Measurements from ENCODE around the gene TFF3. TPM values are rescaled to one million over a fixed set of nuclear protein-coding genes. Genes with fewer than 3 reads are reported as not detected.

The TFF3 gene
- total and polyA plus RNA-seq, 2 of the 13 experiments (the other 11 are each of a cell fraction or from before 2014, with no cell fraction given), result 14.2 to 26.9 TPM

GRCh38 chr21:42344631-42345030 is 29.4 kb upstream of the TFF3 start:
- TF ChIP-seq MXI1 (IDR thresholded peaks at IDR 0.05; ENCODE audit: borderline replicate concordance, low read depth, low read length) (no peak), GTF3A (CRISPR knock-in tag; conservative IDR thresholded peaks at IDR 0.05) (no peak), ZNF557 (CRISPR knock-in tag; IDR thresholded peaks at IDR 0.05) (no peak), ZNF30 (CRISPR knock-in tag; IDR thresholded peaks at IDR 0.05) (no peak), EED (CRISPR knock-in tag; IDR thresholded peaks at IDR 0.05) (no peak), ZNF441 (CRISPR knock-in tag; IDR thresholded peaks at IDR 0.05; ENCODE audit: borderline replicate concordance) (no peak), ZNF761 (CRISPR knock-in tag; conservative IDR thresholded peaks at IDR 0.05) (no peak)
- TF ChIP-seq, protein P1, sequence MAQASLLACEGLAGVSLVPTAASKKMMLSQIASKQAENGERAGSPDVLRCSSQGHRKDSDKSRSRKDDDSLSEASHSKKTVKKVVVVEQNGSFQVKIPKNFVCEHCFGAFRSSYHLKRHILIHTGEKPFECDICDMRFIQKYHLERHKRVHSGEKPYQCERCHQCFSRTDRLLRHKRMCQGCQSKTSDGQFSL (CRISPR knock-in tag; IDR thresholded peaks at IDR 0.05), result no peak
- TF ChIP-seq, protein P2, sequence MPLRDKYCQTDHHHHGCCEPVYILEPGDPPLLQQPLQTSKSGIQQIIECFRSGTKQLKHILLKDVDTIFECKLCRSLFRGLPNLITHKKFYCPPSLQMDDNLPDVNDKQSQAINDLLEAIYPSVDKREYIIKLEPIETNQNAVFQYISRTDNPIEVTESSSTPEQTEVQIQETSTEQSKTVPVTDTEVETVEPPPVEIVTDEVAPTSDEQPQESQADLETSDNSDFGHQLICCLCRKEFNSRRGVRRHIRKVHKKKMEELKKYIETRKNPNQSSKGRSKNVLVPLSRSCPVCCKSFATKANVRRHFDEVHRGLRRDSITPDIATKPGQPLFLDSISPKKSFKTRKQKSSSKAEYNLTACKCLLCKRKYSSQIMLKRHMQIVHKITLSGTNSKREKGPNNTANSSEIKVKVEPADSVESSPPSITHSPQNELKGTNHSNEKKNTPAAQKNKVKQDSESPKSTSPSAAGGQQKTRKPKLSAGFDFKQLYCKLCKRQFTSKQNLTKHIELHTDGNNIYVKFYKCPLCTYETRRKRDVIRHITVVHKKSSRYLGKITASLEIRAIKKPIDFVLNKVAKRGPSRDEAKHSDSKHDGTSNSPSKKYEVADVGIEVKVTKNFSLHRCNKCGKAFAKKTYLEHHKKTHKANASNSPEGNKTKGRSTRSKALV (CRISPR knock-in tag; IDR thresholded peaks at IDR 0.05), result no peak
- H2AFZ ChIP-seq (ENCODE audit: low read length), result no peak overlapping the region
- no peak overlapping the region for H3K4me3 ChIP-seq (replicated peaks in 1 of 3; ENCODE audit: insufficient read depth in 1 of 3, low read depth in 2 of 3, low read length in 3 of 3)
- H3K27me3 ChIP-seq (ENCODE audit: control insufficient read depth in 1 of 2, insufficient read depth in 2 of 2, low read length in 2 of 2), result peaks cover 0 to 6% of the 10 kb centered on the region in 2 experiments; a peak in 2 of 5 replicates
- H3K4me2 ChIP-seq (ENCODE audit: low read depth, low read length), result no peak overlapping the region
- no peaks in the 10 kb centered on the region for H3K4me1 ChIP-seq (ENCODE audit: insufficient read depth, low read length)
- no peaks in the 10 kb centered on the region for H4K20me1 ChIP-seq (ENCODE audit: insufficient read depth, low read length)
- intact Hi-C loops (cut with micrococcal nuclease; ENCODE audit: unreplicated experiment), result no loop called here
- H3K27ac ChIP-seq (ENCODE audit: extremely low read length, insufficient read depth, low read length), result no peak overlapping the region
- BruUV-seq (replicated peaks), result no TSS peak
- ChIA-PET CTCF (ENCODE audit: low intra/inter-chr PET ratio, low total read pairs) (no interaction called here), POLR2A (no interaction called here)
- DNase-seq (ENCODE audit: low spot score), result no peak
- H3K9ac ChIP-seq (ENCODE audit: insufficient read depth, low read depth, low read length), result no peak overlapping the region
- no peak for ATAC-seq
- FAIRE-seq, result no peak
- WGBS (ENCODE audit: low lambda C conversion rate), result 12% methylated on average over 4 of the region's 4 CpGs
- no peaks in the 10 kb centered on the region for H3K79me2 ChIP-seq (ENCODE audit: insufficient read depth, low read length)
- in situ Hi-C loops (cut with HindIII; ENCODE audit: extremely low pct_ligation_motif_present, low pct_unique_long_range_greater_than_20kb), result no loop called here
- H3K36me3 ChIP-seq (replicated peaks in 1 of 2; ENCODE audit: control insufficient read depth in 1 of 2, insufficient read depth in 2 of 2, low read length in 2 of 2), result no peaks in the 10 kb centered on the region
- H3K9me3 ChIP-seq (ENCODE audit: low read length), result no peaks in the 10 kb centered on the region
